Measurements from ENCODE around the gene SALL1. TPM values are rescaled to one million over a fixed set of nuclear protein-coding genes. Genes with fewer than 3 reads are reported as not detected.

The SALL1 gene
- total RNA-seq, 1 donor from 2014 or later, result 15.0 TPM

GRCh38 chr16:51097729-51098128, 53.3 kb downstream of the SALL1 start:
- no peaks in the 10 kb centered on the region for H3K4me1 Mint-ChIP-seq (ENCODE audit: low read depth, unreplicated experiment)
- no peak for TF ChIP-seq CTCF (IDR thresholded peaks at IDR 0.05; ENCODE audit: insufficient read depth, low read depth, low read length)
- no peak for TF ChIP-seq EZH2 (IDR thresholded peaks at IDR 0.05; ENCODE audit: insufficient read depth, low read length)
- no peaks in the 10 kb centered on the region for H3K4me1 ChIP-seq (ENCODE audit: insufficient read depth, low read length)
- no peak overlapping the region for H3K27ac Mint-ChIP-seq (ENCODE audit: unreplicated experiment)
- no peaks in the 10 kb centered on the region for H3K36me3 ChIP-seq (ENCODE audit: insufficient read depth, low read length)
- H3K4me3 Mint-ChIP-seq (ENCODE audit: unreplicated experiment), result no peak overlapping the region
- peaks cover 34% of the 10 kb centered on the region for H3K27me3 Mint-ChIP-seq (ENCODE audit: low read depth, unreplicated experiment)
- peaks cover under 1% of the 10 kb centered on the region for H3K9me3 Mint-ChIP-seq (ENCODE audit: unreplicated experiment)
- no peak overlapping the region for H2AFZ ChIP-seq (ENCODE audit: low read depth, low read length)
- no peak overlapping the region for H3K4me3 ChIP-seq (ENCODE audit: insufficient read depth, low read depth, low read length)
- no peak overlapping the region for H3K9ac ChIP-seq (ENCODE audit: low read length)
- DNase-seq (ENCODE audit: low read depth) (no peak), FAIRE-seq (no peak)
- H3K9me3 ChIP-seq (ENCODE audit: insufficient read depth, low read depth, low read length), result no peaks in the 10 kb centered on the region
- no peaks in the 10 kb centered on the region for H3K79me2 ChIP-seq (ENCODE audit: insufficient read depth, low read length)
- no peaks in the 10 kb centered on the region for H4K20me1 ChIP-seq (ENCODE audit: insufficient read depth, low read length)
- no peak overlapping the region for H3K4me2 ChIP-seq (ENCODE audit: low read length)
- H3K27me3 ChIP-seq (ENCODE audit: insufficient read depth, low read length), result peaks cover 12% of the 10 kb centered on the region
- no peak overlapping the region for H3K27ac ChIP-seq (ENCODE audit: low read depth, low read length)
- no peaks in the 10 kb centered on the region for H3K36me3 Mint-ChIP-seq (ENCODE audit: low read depth, unreplicated experiment)

DNA sequence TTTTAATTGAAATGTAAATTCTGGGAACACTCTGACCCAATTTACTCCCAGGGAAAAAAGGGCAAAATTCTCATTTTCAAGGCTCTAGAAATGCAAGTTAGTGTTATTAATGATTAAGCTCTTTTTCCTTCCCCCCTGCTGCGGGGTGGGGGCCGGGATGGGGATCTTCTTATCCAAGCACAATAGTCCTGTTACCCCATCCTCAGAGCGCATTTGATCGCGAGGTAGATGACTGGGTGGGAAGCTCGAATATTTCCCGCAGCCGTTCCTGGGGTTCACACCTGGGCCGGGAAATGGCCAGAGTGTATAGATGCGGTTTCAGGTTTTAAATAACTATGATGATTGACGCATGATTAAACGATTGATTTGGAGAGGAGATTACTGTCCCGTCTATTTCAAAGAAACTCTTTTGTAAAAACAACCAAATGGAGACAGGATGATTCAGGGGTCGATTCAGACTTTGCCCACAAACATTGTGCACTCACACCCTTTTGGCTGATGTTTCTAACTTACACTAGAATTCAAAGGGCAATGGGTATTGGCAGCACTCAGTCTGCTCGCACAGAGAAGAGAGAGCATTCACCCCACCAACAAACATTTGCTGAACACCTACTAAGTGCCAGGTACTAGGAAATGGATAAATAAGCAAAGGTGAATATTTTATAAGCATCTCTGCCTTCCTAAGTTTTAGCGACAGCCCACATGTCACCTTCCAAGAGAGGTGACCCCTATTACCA, 55.0 kb downstream of the SALL1 start:
- no peak overlapping the region for H3K4me3 ChIP-seq (ENCODE audit: insufficient read depth, low read depth, low read length)
- H3K27ac ChIP-seq (ENCODE audit: low read depth, low read length), result no peak overlapping the region
- peaks cover 1% of the 10 kb centered on the region for H3K9me3 Mint-ChIP-seq (ENCODE audit: unreplicated experiment)
- H3K27me3 ChIP-seq (ENCODE audit: insufficient read depth, low read length), result peaks cover 12% of the 10 kb centered on the region
- H4K20me1 ChIP-seq (ENCODE audit: insufficient read depth, low read length), result no peaks in the 10 kb centered on the region
- H2AFZ ChIP-seq (ENCODE audit: low read depth, low read length), result no peak overlapping the region
- H3K4me2 ChIP-seq (ENCODE audit: low read length), result no peak overlapping the region
- no peaks in the 10 kb centered on the region for H3K4me1 Mint-ChIP-seq (ENCODE audit: low read depth, unreplicated experiment)
- no peak overlapping the region for H3K9ac ChIP-seq (ENCODE audit: low read length)
- H3K36me3 Mint-ChIP-seq (ENCODE audit: low read depth, unreplicated experiment), result no peaks in the 10 kb centered on the region
- no peak for TF ChIP-seq EZH2 (IDR thresholded peaks at IDR 0.05; ENCODE audit: insufficient read depth, low read length)
- no peak for TF ChIP-seq CTCF (IDR thresholded peaks at IDR 0.05; ENCODE audit: insufficient read depth, low read depth, low read length)
- H3K4me3 Mint-ChIP-seq (ENCODE audit: unreplicated experiment), result no peak overlapping the region
- H3K9me3 ChIP-seq (ENCODE audit: insufficient read depth, low read depth, low read length), result no peaks in the 10 kb centered on the region
- no peak overlapping the region for H3K27ac Mint-ChIP-seq (ENCODE audit: unreplicated experiment)
- H3K4me1 ChIP-seq (ENCODE audit: insufficient read depth, low read length), result no peaks in the 10 kb centered on the region
- FAIRE-seq, result no peak
- H3K27me3 Mint-ChIP-seq (ENCODE audit: low read depth, unreplicated experiment), result peaks cover 29% of the 10 kb centered on the region
- H3K79me2 ChIP-seq (ENCODE audit: insufficient read depth, low read length), result no peaks in the 10 kb centered on the region
- H3K36me3 ChIP-seq (ENCODE audit: insufficient read depth, low read length), result no peaks in the 10 kb centered on the region
- DNase-seq (ENCODE audit: low read depth), result no peak

All from astrocyte (in vitro differentiated cells and primary cell).